ENCODE results near the gene STX16. TPM values are rescaled to one million over a fixed set of nuclear protein-coding genes. Genes with fewer than 3 reads are reported as not detected.

Gene STX16
- total RNA-seq, 2 donors from 2014 or later = 91.6 to 114 TPM

- Histone ChIP-seq H3K27me3 (ENCODE audit: control insufficient read depth, insufficient read depth, low read length, poor library complexity, severe bottlenecking) (no peaks in the 10 kb centered on the region), H3K27ac (ENCODE audit: low read depth, low read length) (no peak overlapping the region), H3K9ac (ENCODE audit: extremely low read depth, low read length, poor library complexity, severe bottlenecking) (no peak overlapping the region), H3K4me1 (ENCODE audit: control insufficient read depth, insufficient read depth, low read length) (no peaks in the 10 kb centered on the region), H3K36me3 (ENCODE audit: control insufficient read depth, insufficient read depth, low read length) (no peaks in the 10 kb centered on the region), H3K9me3 (ENCODE audit: control insufficient read depth, low read length) (no peaks in the 10 kb centered on the region), H3K4me3 (ENCODE audit: low read length) (no peak overlapping the region)
- DNase-seq = no peak
- H3K27me3 Mint-ChIP-seq (ENCODE audit: insufficient read depth) = peaks cover 24% of the 10 kb centered on the region
- H3K9me3 Mint-ChIP-seq = no peaks in the 10 kb centered on the region
- TF ChIP-seq CTCF (conservative IDR thresholded peaks at IDR 0.05) = no peak
- H3K4me3 Mint-ChIP-seq = no peak overlapping the region
- H3K36me3 Mint-ChIP-seq (ENCODE audit: low read depth) = no peaks in the 10 kb centered on the region
- peaks cover 6% of the 10 kb centered on the region for H3K4me1 Mint-ChIP-seq
- H3K27ac Mint-ChIP-seq = no peak overlapping the region
- WGBS, 2 experiments (ENCODE audit: insufficient coverage in 1 of 2, insufficient read length in 1 of 2) = 92 to 96% methylated on average over 22 to 24 of the region's 24 CpGs
These were observed 13.4 kb upstream of the STX16 start for GRCh38 chr20:58637466-58638213.

DNA sequence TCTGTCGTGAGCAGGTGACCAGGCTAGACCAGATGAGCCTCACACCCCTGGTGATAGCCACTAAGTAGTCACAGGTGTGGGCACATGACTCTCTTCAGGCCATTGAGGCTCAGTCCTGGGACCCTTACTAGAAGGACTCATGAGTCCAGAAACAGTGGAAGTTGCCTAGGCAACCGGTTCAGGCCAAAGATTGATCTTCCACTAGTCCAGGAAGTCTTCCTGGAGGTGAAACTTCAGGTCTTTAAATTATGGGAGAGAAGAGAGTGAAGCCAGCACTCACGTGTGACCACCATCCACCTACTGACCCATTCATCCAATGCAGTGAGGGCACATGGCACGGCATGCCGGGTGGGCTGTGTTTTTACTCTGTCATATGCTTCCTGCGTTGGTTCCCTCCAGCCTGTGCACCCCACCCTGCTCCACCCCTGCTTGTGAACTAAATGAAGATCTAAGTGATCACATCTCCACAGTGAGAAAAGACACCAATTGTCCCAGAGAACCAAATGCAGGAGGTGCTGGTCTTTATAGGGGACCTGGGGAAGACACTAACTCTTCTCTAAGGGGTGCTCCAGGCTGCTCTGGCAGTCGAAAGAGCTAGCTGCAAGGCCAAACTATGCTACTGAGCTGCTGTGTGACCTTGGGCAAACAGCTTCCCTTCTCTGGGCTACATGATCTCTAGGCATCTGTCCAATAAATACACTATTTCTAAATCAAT lies 12.5 kb upstream of the STX16 start:
- Histone ChIP-seq H3K4me1 (ENCODE audit: control insufficient read depth, insufficient read depth, low read length) (no peaks in the 10 kb centered on the region), H3K36me3 (ENCODE audit: control insufficient read depth, insufficient read depth, low read length) (no peaks in the 10 kb centered on the region), H3K4me3 (ENCODE audit: low read length) (no peak overlapping the region), H3K9me3 (ENCODE audit: control insufficient read depth, low read length) (no peaks in the 10 kb centered on the region), H3K9ac (ENCODE audit: extremely low read depth, low read length, poor library complexity, severe bottlenecking) (no peak overlapping the region), H3K27ac (ENCODE audit: low read depth, low read length) (no peak overlapping the region), H3K27me3 (ENCODE audit: control insufficient read depth, insufficient read depth, low read length, poor library complexity, severe bottlenecking) (no peaks in the 10 kb centered on the region)
- Mint-ChIP-seq H3K9me3 (no peaks in the 10 kb centered on the region), H3K27me3 (ENCODE audit: insufficient read depth) (peaks cover 29% of the 10 kb centered on the region), H3K4me3 (no peak overlapping the region), H3K4me1 (peaks cover 6% of the 10 kb centered on the region), H3K27ac (no peak overlapping the region), H3K36me3 (ENCODE audit: low read depth) (no peaks in the 10 kb centered on the region)
- TF ChIP-seq CTCF (conservative IDR thresholded peaks at IDR 0.05) = no peak
- WGBS, 2 experiments (ENCODE audit: insufficient coverage in 1 of 2, insufficient read length in 1 of 2) = 85 to 94% methylated on average over 3 to 7 of the region's 7 CpGs
- no peak for DNase-seq

DNA sequence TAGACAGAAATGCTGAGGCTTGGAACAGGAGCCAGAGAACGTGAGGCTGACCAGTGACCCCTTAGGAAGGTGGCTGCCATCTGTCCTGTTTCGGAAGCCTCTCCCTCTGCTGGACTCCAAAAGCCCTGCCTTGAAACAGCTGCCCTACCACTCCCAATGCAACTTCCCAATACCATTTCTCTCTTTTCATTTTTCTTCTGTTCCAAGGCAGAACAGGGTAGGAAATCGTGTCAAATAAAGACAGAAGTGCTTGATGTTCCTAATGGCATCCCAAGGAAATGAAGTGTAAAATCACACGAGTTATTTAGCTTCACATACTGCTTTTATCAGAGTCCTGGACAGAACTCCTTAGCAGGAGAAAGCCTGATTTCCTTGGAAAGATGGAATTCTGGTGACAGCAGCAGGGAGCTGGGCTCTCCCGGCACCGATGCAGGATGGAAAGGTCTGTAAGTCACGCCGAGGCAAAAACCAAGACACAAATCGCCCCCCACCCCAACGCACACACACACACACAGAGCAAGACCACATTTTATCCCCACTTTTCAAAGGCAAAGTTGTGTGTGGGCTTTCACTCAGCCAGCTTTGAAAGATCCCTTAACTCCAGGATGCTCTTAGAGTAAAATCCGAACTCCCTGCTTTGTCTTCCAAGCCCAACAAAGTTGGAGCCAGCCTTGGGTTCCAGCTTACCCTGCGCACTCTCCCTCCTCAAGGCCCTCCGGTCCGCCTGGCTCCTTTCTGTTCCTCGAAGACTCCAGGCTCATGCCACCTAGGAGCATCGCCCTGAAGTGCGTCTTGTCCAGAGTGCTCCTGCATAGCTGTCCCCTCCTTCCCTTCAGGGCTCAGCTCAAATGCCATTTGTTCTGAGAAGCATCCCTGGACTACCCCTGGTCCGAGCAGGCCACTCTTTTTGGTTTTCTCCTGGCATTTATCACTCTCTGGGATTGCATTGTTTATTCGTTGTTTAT lies 11.6 kb upstream of the STX16 start:
- H3K27ac Mint-ChIP-seq = no peak overlapping the region
- no peaks in the 10 kb centered on the region for H3K9me3 Mint-ChIP-seq
- Histone ChIP-seq H3K4me3 (ENCODE audit: low read length) (no peak overlapping the region), H3K9me3 (ENCODE audit: control insufficient read depth, low read length) (no peaks in the 10 kb centered on the region), H3K9ac (ENCODE audit: extremely low read depth, low read length, poor library complexity, severe bottlenecking) (no peak overlapping the region), H3K36me3 (ENCODE audit: control insufficient read depth, insufficient read depth, low read length) (no peaks in the 10 kb centered on the region), H3K27me3 (ENCODE audit: control insufficient read depth, insufficient read depth, low read length, poor library complexity, severe bottlenecking) (no peaks in the 10 kb centered on the region), H3K4me1 (ENCODE audit: control insufficient read depth, insufficient read depth, low read length) (no peaks in the 10 kb centered on the region), H3K27ac (ENCODE audit: low read depth, low read length) (no peak overlapping the region)
- no peak for DNase-seq
- peaks cover 29% of the 10 kb centered on the region for H3K27me3 Mint-ChIP-seq (ENCODE audit: insufficient read depth)
- H3K4me3 Mint-ChIP-seq = no peak overlapping the region
- TF ChIP-seq CTCF (conservative IDR thresholded peaks at IDR 0.05) = peak; percentile 54
- H3K4me1 Mint-ChIP-seq = peaks cover 6% of the 10 kb centered on the region
- no peaks in the 10 kb centered on the region for H3K36me3 Mint-ChIP-seq (ENCODE audit: low read depth)
- 92 to 99% methylated on average over 10 to 19 of the region's 19 CpGs for WGBS, 2 experiments (ENCODE audit: insufficient coverage in 1 of 2, insufficient read length in 1 of 2)
